Calu3 (cell line): ENCODE data around the gene AEN. TPM values are rescaled to one million over a fixed set of nuclear protein-coding genes. Genes with fewer than 3 reads are reported as not detected.

ENCODE experiments used
- BruUV-seq: library from RNA; stranded (reverse); fragments of 400-500 nt; replicated peaks from 2 replicates; lab custom pipeline; 2021; lab: Mats Ljungman, UMichigan
- CTCF ChIA-PET: fragments of 300-600 bp; sonication (Branson Sonifier 250); formaldehyde crosslinking; loops from one replicate; lab custom pipeline; 2022; ENCODE audit warnings: antibody characterized with exemption; lab: Charles Lee
- DNase-seq: peaks from one replicate; pipeline ENCODE4 v3.0.0; 2022
- H3K27ac Mint-ChIP-seq: one replicate; pipeline ENCODE4 v1.8.0; 2022; ENCODE audit warnings: mixed read lengths; ENCODE audit not compliant: unreplicated experiment
- H3K27me3 Mint-ChIP-seq: one replicate; pipeline ENCODE4 v1.8.0; 2022; ENCODE audit warnings: mixed read lengths; ENCODE audit not compliant: unreplicated experiment
- H3K36me3 Mint-ChIP-seq: one replicate; pipeline ENCODE4 v1.8.0; 2022; ENCODE audit warnings: mild to moderate bottlenecking, moderate library complexity, mixed read lengths; ENCODE audit not compliant: insufficient read depth, unreplicated experiment
- H3K4me1 Mint-ChIP-seq: one replicate; pipeline ENCODE4 v1.8.0; 2022; ENCODE audit warnings: mild to moderate bottlenecking, low read depth, mixed read lengths; ENCODE audit not compliant: unreplicated experiment
- H3K4me3 Mint-ChIP-seq: one replicate; pipeline ENCODE4 v1.8.0; 2022; ENCODE audit warnings: mild to moderate bottlenecking, low read depth, moderate library complexity, mixed read lengths; ENCODE audit not compliant: unreplicated experiment
- H3K9me3 Mint-ChIP-seq: one replicate; pipeline ENCODE4 v1.8.0; 2022; ENCODE audit warnings: low read depth, mixed read lengths; ENCODE audit not compliant: unreplicated experiment
- intact Hi-C: fragments of 100-400 bp; cut with micrococcal nuclease; formaldehyde crosslinking; loops from one replicate; pipeline ENCODE4 v1.10.0; 2022; ENCODE audit not compliant: unreplicated experiment
- total RNA-seq: library from RNA; stranded (reverse); gene quantifications from 2 replicates; pipeline ENCODE4 v1.2.3, GENCODE V29; 2022
- TF ChIP-seq, protein P1 (sequence below): fragments of 200-600 bp; IDR thresholded peaks from one replicate; pipeline ENCODE4 v1.8.0; 2022; ENCODE audit warnings: antibody characterized with exemption; ENCODE audit not compliant: unreplicated experiment

Gene AEN
- total RNA-seq, 1 experiment from 2014 or later, result 34.9 TPM

DNA sequence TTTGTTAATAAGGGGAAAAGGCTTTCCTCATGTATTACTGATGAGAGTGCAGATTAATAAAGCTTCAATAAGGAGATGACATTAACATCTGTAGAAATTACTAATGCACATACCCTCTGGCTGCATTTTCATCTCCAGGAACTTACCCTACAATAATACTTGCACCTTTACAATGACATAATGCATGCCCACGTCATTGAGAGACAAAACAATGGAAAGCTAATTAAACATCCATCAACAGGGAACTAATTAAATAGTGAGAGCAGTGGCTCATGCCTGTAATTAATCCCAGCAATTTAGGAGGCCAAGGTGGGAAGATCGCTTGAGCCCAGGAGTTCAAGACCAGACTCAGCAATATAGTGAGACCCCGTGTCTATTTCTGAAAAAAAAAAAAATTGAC lies 41.8 kb upstream of the AEN start:
- no peaks in the 10 kb centered on the region for H3K4me1 Mint-ChIP-seq

DNA sequence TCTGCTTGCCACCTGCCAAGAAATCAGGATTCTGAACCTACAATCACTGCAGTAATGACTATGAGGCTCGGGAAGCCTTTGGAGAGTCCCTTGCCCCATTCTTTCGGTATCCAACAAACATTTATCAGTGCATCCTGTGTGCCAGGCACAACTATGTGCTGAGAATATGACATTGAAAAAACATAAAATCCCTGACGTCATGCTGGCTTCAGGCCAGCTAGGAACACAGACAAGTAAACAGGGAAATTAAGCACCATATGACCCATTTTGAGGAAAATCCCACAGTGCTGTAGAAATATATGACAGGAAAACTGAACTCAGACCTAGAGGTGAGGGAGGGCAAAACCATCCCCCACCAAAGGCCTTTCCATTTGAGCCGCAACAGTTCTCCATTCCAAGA lies 40.6 kb upstream of the AEN start:
- Mint-ChIP-seq H3K36me3 (no peaks in the 10 kb centered on the region), H3K4me3 (no peak overlapping the region), H3K27me3 (peaks cover 33% of the 10 kb centered on the region), H3K4me1 (no peaks in the 10 kb centered on the region), H3K27ac (no peak overlapping the region), H3K9me3 (no peaks in the 10 kb centered on the region)
- TF ChIP-seq, protein P1, sequence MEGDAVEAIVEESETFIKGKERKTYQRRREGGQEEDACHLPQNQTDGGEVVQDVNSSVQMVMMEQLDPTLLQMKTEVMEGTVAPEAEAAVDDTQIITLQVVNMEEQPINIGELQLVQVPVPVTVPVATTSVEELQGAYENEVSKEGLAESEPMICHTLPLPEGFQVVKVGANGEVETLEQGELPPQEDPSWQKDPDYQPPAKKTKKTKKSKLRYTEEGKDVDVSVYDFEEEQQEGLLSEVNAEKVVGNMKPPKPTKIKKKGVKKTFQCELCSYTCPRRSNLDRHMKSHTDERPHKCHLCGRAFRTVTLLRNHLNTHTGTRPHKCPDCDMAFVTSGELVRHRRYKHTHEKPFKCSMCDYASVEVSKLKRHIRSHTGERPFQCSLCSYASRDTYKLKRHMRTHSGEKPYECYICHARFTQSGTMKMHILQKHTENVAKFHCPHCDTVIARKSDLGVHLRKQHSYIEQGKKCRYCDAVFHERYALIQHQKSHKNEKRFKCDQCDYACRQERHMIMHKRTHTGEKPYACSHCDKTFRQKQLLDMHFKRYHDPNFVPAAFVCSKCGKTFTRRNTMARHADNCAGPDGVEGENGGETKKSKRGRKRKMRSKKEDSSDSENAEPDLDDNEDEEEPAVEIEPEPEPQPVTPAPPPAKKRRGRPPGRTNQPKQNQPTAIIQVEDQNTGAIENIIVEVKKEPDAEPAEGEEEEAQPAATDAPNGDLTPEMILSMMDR, result no peak
- DNase-seq, result no peak
- CTCF ChIA-PET, result no interaction called here
- BruUV-seq, result no TSS peak
- intact Hi-C loops, result no loop called here

More for the DNA sequence above, 41.8 kb upstream of the AEN start:
- H3K27ac Mint-ChIP-seq, result no peak overlapping the region
- CTCF ChIA-PET, result no interaction called here
- intact Hi-C loops, result no loop called here
- no TSS peak for BruUV-seq
- DNase-seq, result no peak
- peaks cover 33% of the 10 kb centered on the region for H3K27me3 Mint-ChIP-seq
- TF ChIP-seq, protein P1, result no peak
- no peaks in the 10 kb centered on the region for H3K36me3 Mint-ChIP-seq
- no peaks in the 10 kb centered on the region for H3K9me3 Mint-ChIP-seq
- H3K4me3 Mint-ChIP-seq, result no peak overlapping the region

DNA sequence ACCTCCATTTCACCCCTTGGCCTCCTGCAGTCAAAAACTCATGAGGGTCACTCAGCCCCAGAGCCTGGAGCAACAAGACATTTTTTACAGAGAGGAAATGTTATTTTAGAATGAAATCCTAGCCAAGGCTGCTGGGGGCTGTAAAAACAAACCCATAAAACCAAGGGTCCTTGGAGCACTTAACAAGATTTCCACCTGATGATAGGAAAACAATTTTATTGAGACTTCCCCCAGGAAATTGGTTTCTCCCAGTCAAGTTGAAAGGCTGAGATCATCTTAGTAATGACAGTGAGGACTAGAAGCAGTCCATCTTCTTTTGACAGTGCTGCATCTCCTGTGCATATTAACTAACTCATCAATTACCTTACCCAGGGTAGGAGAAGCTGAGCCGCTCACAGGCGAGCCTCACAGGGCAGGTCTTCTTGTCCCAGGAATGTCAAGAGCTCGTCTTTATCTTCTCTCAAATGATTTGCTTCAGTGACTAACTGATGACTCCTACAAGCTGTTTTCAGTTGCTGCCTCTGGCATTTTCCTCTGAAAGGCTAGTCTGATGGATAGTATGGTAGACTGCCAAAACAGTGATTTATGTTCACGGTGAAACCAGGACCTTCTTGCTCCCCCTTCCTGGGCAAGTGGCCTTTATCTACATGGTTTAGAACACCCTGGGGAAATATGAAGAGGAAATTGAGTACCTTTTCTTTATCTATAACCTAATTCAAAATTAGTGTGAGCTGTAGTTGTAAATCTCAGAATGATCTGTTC lies 34.6 kb upstream of the AEN start:
- Mint-ChIP-seq H3K4me1 (no peaks in the 10 kb centered on the region), H3K27ac (no peak overlapping the region), H3K9me3 (no peaks in the 10 kb centered on the region), H3K27me3 (peaks cover 65% of the 10 kb centered on the region), H3K36me3 (no peaks in the 10 kb centered on the region), H3K4me3 (no peak overlapping the region)
- CTCF ChIA-PET, result interaction anchor here (1.0 kb wide), 1 partner anchor 103 kb away, joined by 4 read pairs; no protein-coding TSS in a partner anchor
- TF ChIP-seq, protein P1, result no peak
- BruUV-seq, result no TSS peak
- intact Hi-C loops, result no loop called here
- DNase-seq, result no peak

DNA sequence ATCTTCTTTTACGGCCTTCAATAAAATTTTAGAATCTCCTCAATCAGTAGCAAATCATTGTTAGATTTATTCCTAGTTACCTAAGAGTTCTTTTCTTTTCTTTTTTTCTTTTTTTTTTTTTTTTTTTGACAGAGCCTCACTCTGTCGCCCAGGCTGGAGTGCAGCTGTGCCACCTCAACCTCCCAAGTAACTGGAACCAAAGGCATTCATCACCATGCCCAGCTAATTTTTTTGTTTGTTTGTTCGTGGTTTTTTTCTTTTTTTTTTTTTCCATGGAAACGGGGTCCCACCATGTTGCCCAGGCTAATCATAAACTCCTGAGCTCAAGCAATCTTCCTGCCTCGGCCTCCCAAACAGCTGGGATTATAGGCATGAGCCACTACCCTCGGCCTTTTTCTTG lies 30.4 kb upstream of the AEN start:
- intact Hi-C loops, result no loop called here
- DNase-seq, result no peak
- TF ChIP-seq, protein P1, result no peak
- CTCF ChIA-PET, result interaction anchor here (0.6 kb wide), 2 partner anchors 335 to 864 kb away, joined by 3 to 4 read pairs; no protein-coding TSS in a partner anchor
- Mint-ChIP-seq H3K9me3 (no peaks in the 10 kb centered on the region), H3K36me3 (no peaks in the 10 kb centered on the region), H3K27ac (no peak overlapping the region), H3K4me1 (no peaks in the 10 kb centered on the region), H3K4me3 (no peak overlapping the region), H3K27me3 (peaks cover 43% of the 10 kb centered on the region)
- no TSS peak for BruUV-seq
